Hepatocyte (in vitro differentiated cells): Measurements from ENCODE around the gene SLC25A10. TPM values are rescaled to one million over a fixed set of nuclear protein-coding genes. Genes with fewer than 3 reads are reported as not detected.

Experiments
- DNase-seq: peaks from one replicate; pipeline ENCODE4 v3.0.0-alpha.2; 2016; ENCODE audit warnings: low spot score
- H2AFZ ChIP-seq: fragments of 200-600 bp; sonication (generic); 2 replicates; pipeline ENCODE4 v1.6.0; 2016; ENCODE audit warnings: antibody characterized with exemption, mild to moderate bottlenecking
- H3K27ac ChIP-seq: fragments of 200-600 bp; sonication (generic); 2 replicates; pipeline ENCODE4 v1.5.1; 2016; ENCODE audit warnings: mild to moderate bottlenecking
- H3K27me3 ChIP-seq: fragments of 200-600 bp; sonication (generic); 2 replicates; pipeline ENCODE4 v1.6.1; 2016
- H3K36me3 ChIP-seq: fragments of 200-600 bp; sonication (generic); replicated peaks from 2 replicates; pipeline ENCODE4 v1.5.1; 2016; ENCODE audit warnings: low read depth; ENCODE audit not compliant: insufficient read depth
- H3K4me1 ChIP-seq: fragments of 200-600 bp; sonication (generic); 2 replicates; pipeline ENCODE4 v1.5.1; 2016; ENCODE audit warnings: mild to moderate bottlenecking, moderate library complexity; ENCODE audit not compliant: insufficient read depth
- H3K4me2 ChIP-seq: fragments of 200-600 bp; sonication (generic); 2 replicates; pipeline ENCODE4 v1.6.0; 2016
- H3K4me3 ChIP-seq: fragments of 200-600 bp; sonication (generic); 2 replicates; pipeline ENCODE4 v1.5.1; 2016; ENCODE audit warnings: mild to moderate bottlenecking
- H3K79me2 ChIP-seq: fragments of 200-600 bp; sonication (generic); 2 replicates; pipeline ENCODE4 v1.6.0; 2017; ENCODE audit warnings: mild to moderate bottlenecking
- H3K9me2 ChIP-seq: fragments of 200-600 bp; sonication (generic); replicated peaks from 2 replicates; pipeline ENCODE4 v1.6.0; 2017; ENCODE audit warnings: mild to moderate bottlenecking; ENCODE audit not compliant: insufficient read depth
- H3K9me3 ChIP-seq: fragments of 200-600 bp; sonication (generic); 2 replicates; pipeline ENCODE4 v1.5.1; 2016; ENCODE audit warnings: low read depth, mild to moderate bottlenecking
- H4K20me1 ChIP-seq: fragments of 200-600 bp; sonication (generic); 2 replicates; pipeline ENCODE4 v1.6.0; 2016; ENCODE audit warnings: mild to moderate bottlenecking; ENCODE audit not compliant: insufficient read depth, poor library complexity, severe bottlenecking
- CTCF ChIP-seq: fragments of 200-600 bp; sonication (generic); IDR thresholded peaks from 2 replicates; pipeline ENCODE4 v1.5.1; 2016; ENCODE audit warnings: antibody characterized with exemption, mild to moderate bottlenecking; ENCODE audit not compliant: poor library complexity
- EZH2 ChIP-seq: fragments of 200-600 bp; sonication (generic); IDR thresholded peaks from 2 replicates; pipeline ENCODE4 v1.6.1; 2016; ENCODE audit warnings: antibody characterized with exemption, mild to moderate bottlenecking, borderline replicate concordance
- EZH2phosphoT487 ChIP-seq: fragments of 200-600 bp; sonication (generic); IDR thresholded peaks from one replicate; pipeline ENCODE4 v1.6.1; 2018; ENCODE audit warnings: antibody characterized with exemption, mild to moderate bottlenecking, low read depth, moderate library complexity; ENCODE audit not compliant: unreplicated experiment, severe bottlenecking
- WGBS: methylation state at CpG from one replicate; pipeline ENCODE4 v1.1.6; 2016; ENCODE audit warnings: low lambda C conversion rate; ENCODE audit errors: missing lambda C conversion rate; 5-methylcytosine and 5-hydroxymethylcytosine counted together
- polyA plus RNA-seq: library from polyadenylated mRNA; unstranded; fragments of >200 nt; fragmentation: Nextera tagmentation; extraction: Ambion mirVana; gene quantifications from 2 replicates; pipeline ENCODE4 v1.2.1, GENCODE V29; 2016
- total RNA-seq: library from RNA; depleted of rRNA; stranded (reverse); fragments of >200 nt; gene quantifications from 2 replicates; pipeline ENCODE4 v1.2.3, GENCODE V29; 2014

SLC25A10 gene
- total and polyA plus RNA-seq, 2 experiments from 2014 or later: 31.3 to 53.2 TPM

- H3K9me3 ChIP-seq: no peaks in the 10 kb centered on the region
- 97% methylated on average over 40 of the region's 41 CpGs for WGBS
- no peaks in the 10 kb centered on the region for H3K9me2 ChIP-seq
- no peak for DNase-seq
- H3K27me3 ChIP-seq: no peaks in the 10 kb centered on the region
- no peaks in the 10 kb centered on the region for H3K36me3 ChIP-seq
- peaks cover 12% of the 10 kb centered on the region for H3K4me1 ChIP-seq
- H3K4me2 ChIP-seq: no peak overlapping the region
- peaks cover 15% of the 10 kb centered on the region for H4K20me1 ChIP-seq
- no peak overlapping the region for H3K4me3 ChIP-seq
- H3K79me2 ChIP-seq: peaks cover 48% of the 10 kb centered on the region
- H2AFZ ChIP-seq: no peak overlapping the region
- H3K27ac ChIP-seq: no peak overlapping the region
- no peak for TF ChIP-seq EZH2
- no peak for TF ChIP-seq CTCF
- no peak for TF ChIP-seq EZH2phosphoT487
Observed at GRCh38 chr17:81687770-81688541, 24.1 kb upstream of the SLC25A10 start.

GRCh38 chr17:81688616-81689015, 23.5 kb upstream of the SLC25A10 start:
- H3K4me1 ChIP-seq: peaks cover 12% of the 10 kb centered on the region
- no peaks in the 10 kb centered on the region for H3K27me3 ChIP-seq
- H3K79me2 ChIP-seq: peaks cover 44% of the 10 kb centered on the region
- H3K4me3 ChIP-seq: no peak overlapping the region
- no peak for DNase-seq
- H3K27ac ChIP-seq: no peak overlapping the region
- peaks cover 15% of the 10 kb centered on the region for H4K20me1 ChIP-seq
- no peaks in the 10 kb centered on the region for H3K9me2 ChIP-seq
- no peaks in the 10 kb centered on the region for H3K9me3 ChIP-seq
- no peaks in the 10 kb centered on the region for H3K36me3 ChIP-seq
- WGBS: 98% methylated on average over 14 of the region's 14 CpGs
- H3K4me2 ChIP-seq: no peak overlapping the region
- TF ChIP-seq CTCF (no peak), EZH2 (no peak), EZH2phosphoT487 (no peak)
- H2AFZ ChIP-seq: no peak overlapping the region

- H3K79me2 ChIP-seq: peaks cover 33% of the 10 kb centered on the region
- no peak overlapping the region for H3K27ac ChIP-seq
- H3K4me3 ChIP-seq: no peak overlapping the region
- no peak for DNase-seq
- H4K20me1 ChIP-seq: peaks cover 11% of the 10 kb centered on the region
- H3K4me1 ChIP-seq: peaks cover 5% of the 10 kb centered on the region
- no peaks in the 10 kb centered on the region for H3K27me3 ChIP-seq
- no peaks in the 10 kb centered on the region for H3K9me3 ChIP-seq
- H3K9me2 ChIP-seq: no peaks in the 10 kb centered on the region
- no peaks in the 10 kb centered on the region for H3K36me3 ChIP-seq
- WGBS: 95% methylated on average over 18 of the region's 18 CpGs
- no peak overlapping the region for H3K4me2 ChIP-seq
- no peak overlapping the region for H2AFZ ChIP-seq
- TF ChIP-seq EZH2: no peak
- no peak for TF ChIP-seq CTCF
Observed at GRCh38 chr17:81690066-81690465, 22.0 kb upstream of the SLC25A10 start.
